PC-9 (cell line): Measurements from ENCODE around the gene FAM151B. TPM values are rescaled to one million over a fixed set of nuclear protein-coding genes. Genes with fewer than 3 reads are reported as not detected.

Experiments used
- BruUV-seq: library from RNA; stranded (reverse); fragments of 400-500 nt; replicated peaks from 2 replicates; lab custom pipeline; 2021; lab: Mats Ljungman, UMichigan
- CTCF ChIA-PET: fragments of 300-600 bp; sonication (Branson Sonifier 250); formaldehyde crosslinking; loops from one replicate; lab custom pipeline; 2022; ENCODE audit warnings: antibody characterized with exemption; lab: Charles Lee
- POLR2A ChIA-PET: fragments of 300-600 bp; sonication (Branson Sonifier 250); formaldehyde crosslinking; loops from one replicate; lab custom pipeline; 2022; ENCODE audit warnings: antibody characterized with exemption; ENCODE audit not compliant: unreplicated experiment; lab: Charles Lee
- DNase-seq, 2 experiments: peaks; one replicate each; pipeline versions ENCODE4 v3.0.0 to v3.0.0-alpha.2; 2015 to 2022; ENCODE audit warnings: mixed read lengths in 1 of 2
- H2AFZ ChIP-seq: fragments of 200-600 bp; sonication (generic); 2 replicates; pipeline ENCODE4 v1.8.1; 2017; ENCODE audit warnings: antibody characterized with exemption
- H3F3A ChIP-seq: fragments of 200-600 bp; sonication (generic); 2 replicates; pipeline ENCODE4 v1.8.1; 2017; ENCODE audit warnings: antibody characterized with exemption, mild to moderate bottlenecking, low read depth; ENCODE audit not compliant: insufficient read depth
- H3K27ac ChIP-seq: fragments of 200-600 bp; sonication (generic); 2 replicates; pipeline ENCODE4 v1.6.1; 2016; ENCODE audit warnings: mixed run types
- H3K27me3 ChIP-seq: fragments of 200-600 bp; sonication (generic); 2 replicates; pipeline ENCODE4 v1.6.1; 2016; ENCODE audit warnings: low read depth, mixed run types; ENCODE audit not compliant: insufficient read depth
- H3K36me3 ChIP-seq: fragments of 200-600 bp; sonication (generic); 2 replicates; pipeline ENCODE4 v1.6.1; 2016; ENCODE audit warnings: low read depth, mixed run types
- H3K4me1 ChIP-seq: fragments of 200-600 bp; sonication (generic); replicated peaks from 2 replicates; pipeline ENCODE4 v1.6.1; 2016; ENCODE audit warnings: mixed run types; ENCODE audit not compliant: insufficient read depth
- H3K4me2 ChIP-seq: fragments of 200-600 bp; sonication (generic); 2 replicates; pipeline ENCODE4 v1.6.1; 2017; ENCODE audit warnings: mixed run types
- H3K4me3 ChIP-seq: fragments of 200-600 bp; sonication (generic); 2 replicates; pipeline ENCODE4 v1.6.1; 2016; ENCODE audit warnings: mixed run types
- H3K79me2 ChIP-seq: fragments of 200-600 bp; sonication (generic); 2 replicates; pipeline ENCODE4 v1.6.1; 2017; ENCODE audit warnings: low read depth, mixed run types
- H3K9me2 ChIP-seq: fragments of 200-600 bp; sonication (generic); 2 replicates; pipeline ENCODE4 v1.8.1; 2017; ENCODE audit warnings: mild to moderate bottlenecking; ENCODE audit not compliant: insufficient read depth
- H3K9me3 ChIP-seq: fragments of 200-600 bp; sonication (generic); 2 replicates; pipeline ENCODE4 v1.8.1; 2016; ENCODE audit warnings: low read depth; ENCODE audit not compliant: insufficient read depth
- H4K20me1 ChIP-seq: fragments of 200-600 bp; sonication (generic); 2 replicates; pipeline ENCODE4 v1.8.1; 2017; ENCODE audit not compliant: insufficient read depth
- CTCF ChIP-seq: fragments of 200-600 bp; sonication (generic); conservative IDR thresholded peaks from 2 replicates; pipeline ENCODE4 v1.6.1; 2017; ENCODE audit warnings: mixed run types, antibody characterized with exemption, mild to moderate bottlenecking, moderate library complexity
- EZH2 ChIP-seq: fragments of 200-600 bp; sonication (generic); IDR thresholded peaks from 2 replicates; pipeline ENCODE4 v1.8.0; 2017; ENCODE audit warnings: antibody characterized with exemption, low read depth
- intact Hi-C: fragments of 100-400 bp; cut with micrococcal nuclease; formaldehyde crosslinking; loops from one replicate; pipeline ENCODE4 v1.10.0; 2022; ENCODE audit not compliant: unreplicated experiment
- total RNA-seq: library from RNA; stranded (reverse); gene quantifications from 2 replicates; pipeline ENCODE4 v1.2.3, GENCODE V29; 2021

Gene FAM151B
- total RNA-seq, 1 experiment from 2014 or later, result 1.7 TPM

- Histone ChIP-seq H3K36me3 (peaks cover 17% of the 10 kb centered on the region), H3K9me3 (no peaks in the 10 kb centered on the region; the same call in 1 of the 2 replicates), H3K4me2 (no peak overlapping the region), H3K9me2 (no peaks in the 10 kb centered on the region), H3F3A (peaks cover 13% of the 10 kb centered on the region), H4K20me1 (no peaks in the 10 kb centered on the region), H3K4me3 (no peak overlapping the region), H3K27me3 (no peaks in the 10 kb centered on the region), H3K4me1 (peaks cover 9% of the 10 kb centered on the region; the same call in 1 of the 2 replicates), H2AFZ (no peak overlapping the region), H3K27ac (no peak overlapping the region), H3K79me2 (no peaks in the 10 kb centered on the region)
- ChIA-PET POLR2A (no interaction called here), CTCF (no interaction called here)
- no TSS peak for BruUV-seq
- no peak for DNase-seq
- intact Hi-C loops, result no loop called here
- no peak for TF ChIP-seq CTCF
- no peak for TF ChIP-seq EZH2
These were observed 13.0 kb upstream of the FAM151B start for GRCh38 chr5:80474929-80475328.

- no peaks in the 10 kb centered on the region for H3K9me2 ChIP-seq
- intact Hi-C loops, result no loop called here
- H3F3A ChIP-seq, result peaks cover 19% of the 10 kb centered on the region
- H3K4me1 ChIP-seq, result no peaks in the 10 kb centered on the region
- no peaks in the 10 kb centered on the region for H4K20me1 ChIP-seq
- H3K9me3 ChIP-seq, result peaks cover 12% of the 10 kb centered on the region
- no peak overlapping the region for H3K27ac ChIP-seq
- POLR2A ChIA-PET, result no interaction called here
- CTCF ChIA-PET, result no interaction called here
- H3K4me3 ChIP-seq, result no peak overlapping the region
- H2AFZ ChIP-seq, result no peak overlapping the region
- H3K27me3 ChIP-seq, result no peaks in the 10 kb centered on the region
- no peak for DNase-seq
- no peak overlapping the region for H3K4me2 ChIP-seq
- H3K36me3 ChIP-seq, result peaks cover 30% of the 10 kb centered on the region
- no peak for TF ChIP-seq EZH2
- no peak for TF ChIP-seq CTCF
- no TSS peak for BruUV-seq
- no peaks in the 10 kb centered on the region for H3K79me2 ChIP-seq
These were observed 8.2 kb upstream of the FAM151B start for GRCh38 chr5:80479713-80480112.

- Histone ChIP-seq H2AFZ (no peak overlapping the region), H3K4me1 (no peaks in the 10 kb centered on the region), H3K79me2 (no peaks in the 10 kb centered on the region), H3K9me2 (no peaks in the 10 kb centered on the region), H3K4me2 (no peak overlapping the region), H3K9me3 (peaks cover 12% of the 10 kb centered on the region), H3K27me3 (no peaks in the 10 kb centered on the region), H3F3A (peaks cover 17% of the 10 kb centered on the region), H4K20me1 (no peaks in the 10 kb centered on the region), H3K27ac (no peak overlapping the region), H3K4me3 (no peak overlapping the region), H3K36me3 (peaks cover 34% of the 10 kb centered on the region)
- no peak for DNase-seq
- no TSS peak for BruUV-seq
- TF ChIP-seq EZH2 (no peak), CTCF (no peak)
- CTCF ChIA-PET, result interaction anchor here (1.4 kb wide), 1 partner anchor 192 kb away, joined by 7 read pairs; no protein-coding TSS in a partner anchor
- intact Hi-C loops, result no loop called here
- POLR2A ChIA-PET, result no interaction called here
These were observed 7.5 kb upstream of the FAM151B start for GRCh38 chr5:80480354-80480753.
